AG04450 (cell line): Measurements from ENCODE around the gene CEP68. TPM values are rescaled to one million over a fixed set of nuclear protein-coding genes. Genes with fewer than 3 reads are reported as not detected.
"Not testable (repeated sequence)": the region's sequence is repeated elsewhere in the genome, so short reads cannot be mapped to it uniquely, and the experiment has no call there.

Experiments used
- CTCF ChIA-PET: fragments of 300-600, 350-600 bp; formaldehyde crosslinking; extraction: SDS; loops from one replicate; lab custom pipeline; 2022; ENCODE audit warnings: antibody characterized with exemption, inconsistent platforms; lab: Charles Lee
- POLR2A ChIA-PET: fragments of 350-600 bp; formaldehyde crosslinking; extraction: SDS; loops from one replicate; lab custom pipeline; 2021; ENCODE audit warnings: antibody characterized with exemption, inconsistent platforms; lab: Yijun Ruan, JAX
- DNase-seq: peaks from one replicate; pipeline ENCODE4 v3.0.0-alpha.2; 2011; ENCODE audit warnings: low read depth, low spot score
- H3K27ac ChIP-seq: one replicate; pipeline ENCODE4 v1.5.1; 2012; ENCODE audit warnings: low read depth, low read length, control low read depth
- H3K27me3 ChIP-seq: one replicate; pipeline ENCODE4 v1.6.0; 2012; ENCODE audit warnings: low read length; ENCODE audit not compliant: control insufficient read depth, insufficient read depth
- H3K4me3 ChIP-seq: 2 replicates; pipeline ENCODE4 v1.5.1; 2011; ENCODE audit warnings: mild to moderate bottlenecking, low read depth, low read length, control low read depth
- H3K9me3 ChIP-seq: 2 replicates; pipeline ENCODE4 v1.5.1; 2012; ENCODE audit warnings: low read length; ENCODE audit not compliant: control insufficient read depth, insufficient read depth
- polyA plus RNA-seq: library from polyadenylated mRNA; depleted of rRNA; stranded (reverse); fragments of >200 nt; gene quantifications from 2 replicates; pipeline ENCODE4 v1.2.3, GENCODE V29; 2011
- TF ChIP-seq, protein P1 (sequence below): IDR thresholded peaks from 2 replicates; pipeline ENCODE4 v1.5.1; 2011; ENCODE audit warnings: low read depth, low read length, control low read depth, inconsistent platforms

Gene CEP68
- polyA plus RNA-seq, 1 experiment, result 7.3 TPM

DNA sequence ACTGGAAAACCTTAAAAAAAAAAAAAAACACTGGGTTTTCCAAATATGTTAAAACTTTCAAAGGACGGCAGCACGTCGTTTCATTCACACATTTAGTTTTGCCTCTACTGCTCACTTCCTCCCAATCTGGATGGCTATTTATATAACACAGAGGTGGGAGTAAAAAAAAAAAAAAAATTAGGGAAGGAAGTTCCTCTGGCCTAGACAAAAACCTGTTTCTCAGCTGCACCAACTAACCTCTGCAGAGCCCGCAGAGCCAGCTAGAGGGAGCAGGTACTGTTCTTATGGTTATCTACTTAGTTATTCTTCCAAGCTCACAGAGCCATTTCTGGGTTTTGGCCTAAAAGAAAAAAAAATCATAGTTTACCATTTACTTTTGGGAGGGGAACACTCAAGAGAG lies 38.9 kb upstream of the CEP68 start:
- H3K9me3 ChIP-seq, result no peaks in the 10 kb centered on the region
- CTCF ChIA-PET, result no interaction called here
- no peak overlapping the region for H3K4me3 ChIP-seq
- no peaks in the 10 kb centered on the region for H3K27me3 ChIP-seq
- POLR2A ChIA-PET, result no interaction called here
- TF ChIP-seq, protein P1, sequence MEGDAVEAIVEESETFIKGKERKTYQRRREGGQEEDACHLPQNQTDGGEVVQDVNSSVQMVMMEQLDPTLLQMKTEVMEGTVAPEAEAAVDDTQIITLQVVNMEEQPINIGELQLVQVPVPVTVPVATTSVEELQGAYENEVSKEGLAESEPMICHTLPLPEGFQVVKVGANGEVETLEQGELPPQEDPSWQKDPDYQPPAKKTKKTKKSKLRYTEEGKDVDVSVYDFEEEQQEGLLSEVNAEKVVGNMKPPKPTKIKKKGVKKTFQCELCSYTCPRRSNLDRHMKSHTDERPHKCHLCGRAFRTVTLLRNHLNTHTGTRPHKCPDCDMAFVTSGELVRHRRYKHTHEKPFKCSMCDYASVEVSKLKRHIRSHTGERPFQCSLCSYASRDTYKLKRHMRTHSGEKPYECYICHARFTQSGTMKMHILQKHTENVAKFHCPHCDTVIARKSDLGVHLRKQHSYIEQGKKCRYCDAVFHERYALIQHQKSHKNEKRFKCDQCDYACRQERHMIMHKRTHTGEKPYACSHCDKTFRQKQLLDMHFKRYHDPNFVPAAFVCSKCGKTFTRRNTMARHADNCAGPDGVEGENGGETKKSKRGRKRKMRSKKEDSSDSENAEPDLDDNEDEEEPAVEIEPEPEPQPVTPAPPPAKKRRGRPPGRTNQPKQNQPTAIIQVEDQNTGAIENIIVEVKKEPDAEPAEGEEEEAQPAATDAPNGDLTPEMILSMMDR, result peak; percentile 18
- DNase-seq, result no peak
- no peak overlapping the region for H3K27ac ChIP-seq

DNA sequence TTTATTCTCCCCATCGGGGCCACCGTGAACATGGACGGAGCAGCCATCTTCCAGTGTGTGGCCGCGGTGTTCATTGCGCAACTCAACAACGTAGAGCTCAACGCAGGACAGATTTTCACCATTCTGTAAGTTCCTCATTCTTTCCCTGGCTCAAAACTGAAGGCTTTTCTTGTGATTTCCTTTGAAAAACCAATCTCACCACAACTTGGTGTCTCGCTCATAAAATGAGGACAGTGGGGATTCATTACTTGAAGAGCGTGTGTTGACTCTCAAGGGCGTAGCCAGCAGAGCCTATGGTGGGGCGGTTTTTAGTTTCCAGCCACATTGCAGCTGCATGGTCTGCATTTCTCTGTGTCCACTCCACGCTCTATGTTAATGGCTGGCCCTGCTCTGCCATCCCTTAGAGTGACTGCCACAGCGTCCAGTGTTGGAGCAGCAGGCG lies 38.1 kb upstream of the CEP68 start:
- ChIA-PET CTCF (interaction anchor here (0.6 kb wide), 1 partner anchor 968 kb away, joined by 3 read pairs; no protein-coding TSS in a partner anchor), POLR2A (interaction anchor here (0.5 kb wide), 1 partner anchor 326 kb away, joined by 6 read pairs; no protein-coding TSS in a partner anchor)
- Histone ChIP-seq H3K9me3 (no peaks in the 10 kb centered on the region), H3K27me3 (no peaks in the 10 kb centered on the region), H3K27ac (no peak overlapping the region), H3K4me3 (no peak overlapping the region)
- TF ChIP-seq, protein P1, result no peak
- DNase-seq, result no peak

DNA sequence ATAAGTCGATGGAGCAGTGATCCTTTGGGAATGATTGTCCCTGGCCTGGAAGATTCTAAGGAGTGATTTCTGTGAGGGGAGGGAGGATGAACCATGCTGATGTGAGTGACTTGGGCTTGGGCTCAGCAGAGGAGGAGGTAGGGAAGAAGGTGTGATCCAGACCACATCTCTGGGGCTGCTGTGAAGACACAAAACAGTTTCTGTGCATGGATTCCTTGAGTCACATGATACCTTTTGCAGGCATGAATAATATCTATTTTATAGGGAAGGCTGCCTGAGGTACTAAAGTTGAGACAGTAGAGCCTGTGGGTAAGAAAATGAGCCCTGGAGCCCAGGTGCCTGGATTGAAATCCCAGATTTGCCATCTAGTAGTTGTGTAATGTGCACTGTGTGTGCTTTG lies 37.2 kb upstream of the CEP68 start:
- Histone ChIP-seq H3K27ac (no peak overlapping the region), H3K27me3 (no peaks in the 10 kb centered on the region), H3K4me3 (no peak overlapping the region), H3K9me3 (no peaks in the 10 kb centered on the region)
- TF ChIP-seq, protein P1, result no peak
- no peak for DNase-seq
- CTCF ChIA-PET, result no interaction called here
- POLR2A ChIA-PET, result no interaction called here

DNA sequence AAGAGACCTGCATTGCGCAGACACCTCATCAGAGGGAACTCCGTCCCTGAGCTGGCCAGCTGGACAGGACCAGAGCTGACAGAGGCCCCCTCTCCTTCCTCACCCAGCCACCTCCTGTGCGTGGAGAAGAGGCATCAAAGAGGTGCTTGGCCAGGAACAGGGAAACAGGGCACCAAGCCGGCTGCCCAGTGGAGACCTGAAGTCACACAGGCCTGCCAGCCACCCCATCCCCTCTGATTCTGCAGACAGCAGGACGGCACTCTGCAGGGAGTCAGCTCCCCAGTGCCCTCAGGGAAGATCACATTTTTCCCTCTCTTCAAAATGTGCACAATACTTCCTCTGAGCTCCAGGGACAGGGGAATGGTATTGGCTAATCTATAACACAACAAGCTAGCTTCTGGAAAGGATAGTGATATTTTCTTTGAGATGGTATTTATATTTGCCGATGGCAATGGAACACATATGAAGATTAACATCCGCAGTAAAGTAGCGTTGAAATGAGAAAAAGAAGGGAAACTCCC lies 36.5 kb upstream of the CEP68 start:
- H3K9me3 ChIP-seq, result no peaks in the 10 kb centered on the region
- POLR2A ChIA-PET, result no interaction called here
- CTCF ChIA-PET, result no interaction called here

DNA sequence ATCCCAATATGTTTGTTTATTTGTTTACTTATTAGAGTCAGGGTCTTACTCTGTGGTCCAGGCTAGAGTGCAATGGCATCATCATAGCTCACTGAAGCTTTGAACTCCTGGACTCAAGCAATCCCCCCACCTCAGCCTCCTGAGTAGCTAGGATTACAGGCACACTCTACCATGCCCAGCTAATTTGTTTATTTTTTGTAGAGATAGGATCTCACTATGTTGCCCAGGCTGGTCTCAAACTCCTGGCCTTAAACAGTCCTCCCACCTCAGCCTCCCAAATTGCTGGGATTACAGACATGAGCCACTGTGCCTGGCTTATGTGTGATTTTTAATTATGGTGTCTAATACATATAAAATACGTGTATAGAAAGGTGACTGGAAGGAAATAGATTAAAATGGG lies 36.0 kb upstream of the CEP68 start:
- DNase-seq, CTCF ChIA-PET, H3K27ac ChIP-seq, H3K27me3 ChIP-seq, POLR2A ChIA-PET, H3K4me3 ChIP-seq, H3K9me3 ChIP-seq: not testable (repeated sequence)

More for the DNA sequence above, 36.5 kb upstream of the CEP68 start:
- Histone ChIP-seq H3K27ac (no peak overlapping the region), H3K27me3 (no peaks in the 10 kb centered on the region), H3K4me3 (no peak overlapping the region)
- DNase-seq, result no peak
- TF ChIP-seq, protein P1, result no peak
